Type B pancreatic cell (in vitro differentiated cells): Measurements from ENCODE around the gene CACNA1H. TPM values are rescaled to one million over a fixed set of nuclear protein-coding genes. Genes with fewer than 3 reads are reported as not detected.
"Not testable (repeated sequence)": the region's sequence is repeated elsewhere in the genome, so short reads cannot be mapped to it uniquely, and the experiment has no call there.

ENCODE experiments used
- DNase-seq: peaks from one replicate; pipeline ENCODE4 v3.0.0; 2021; ENCODE audit warnings: mixed read lengths; ENCODE audit not compliant: unreplicated experiment; ENCODE audit errors: extremely low spot score
- H3K27ac Mint-ChIP-seq: 2 replicates; pipeline ENCODE4 v1.8.0; 2021; ENCODE audit warnings: mild to moderate bottlenecking, mixed read lengths
- H3K27me3 Mint-ChIP-seq: 2 replicates; pipeline ENCODE4 v1.8.0; 2021; ENCODE audit warnings: mixed read lengths
- H3K36me3 Mint-ChIP-seq: 2 replicates; pipeline ENCODE4 v1.8.0; 2021; ENCODE audit warnings: mixed read lengths
- H3K4me1 Mint-ChIP-seq: one replicate; pipeline ENCODE4 v1.8.0; 2021; ENCODE audit warnings: mixed read lengths; ENCODE audit not compliant: unreplicated experiment
- H3K4me3 Mint-ChIP-seq: 2 replicates; pipeline ENCODE4 v1.8.0; 2021; ENCODE audit warnings: mild to moderate bottlenecking, mixed read lengths
- H3K9me3 Mint-ChIP-seq: 2 replicates; pipeline ENCODE4 v1.8.0; 2021; ENCODE audit warnings: mixed read lengths
- total RNA-seq: library from RNA; stranded (reverse); gene quantifications from 2 replicates; pipeline ENCODE4 v1.2.1, GENCODE V29; 2021; ENCODE audit warnings: low replicate concordance
- TF ChIP-seq, protein P1 (sequence below): fragments of 200-600 bp; sonication (generic); conservative IDR thresholded peaks from 2 replicates; pipeline ENCODE4 v1.5.0; 2021; ENCODE audit warnings: antibody characterized with exemption, mild to moderate bottlenecking

Gene CACNA1H
- total RNA-seq, 1 donor from 2014 or later = 38.1 TPM

DNA sequence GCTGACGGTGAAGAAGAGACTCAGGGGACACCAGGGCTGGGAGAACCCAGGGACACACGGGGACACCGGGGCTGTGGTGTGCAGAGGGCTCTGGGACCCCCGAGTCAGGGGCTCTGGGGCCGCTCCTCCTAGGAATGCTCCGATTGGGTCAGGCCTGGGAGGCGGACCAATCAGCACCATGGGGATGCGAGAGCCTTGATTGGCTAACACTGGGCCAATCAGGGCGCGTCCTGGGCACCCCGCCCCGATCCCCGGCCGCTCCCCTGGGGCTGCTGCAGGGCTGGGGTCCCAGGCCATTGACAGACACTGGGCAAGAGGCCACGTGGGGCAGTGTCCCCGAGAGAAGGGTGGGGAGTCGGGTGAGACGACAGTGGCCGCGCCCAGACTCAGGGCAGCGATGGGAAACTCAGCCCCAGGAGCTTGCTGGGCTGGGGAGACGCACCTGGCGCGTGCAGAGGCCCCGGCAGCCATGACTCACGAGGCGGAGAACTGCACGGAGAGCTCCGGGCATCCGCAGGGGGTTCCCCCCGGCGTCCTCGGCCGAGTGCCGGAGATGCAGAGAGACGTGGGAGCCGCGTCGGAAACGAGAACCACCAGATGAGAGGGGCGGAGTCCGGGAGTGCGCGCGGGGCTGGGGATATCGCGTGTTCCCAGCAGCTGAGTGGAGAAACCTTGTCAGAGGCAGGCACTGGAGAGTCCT, 79.3 kb downstream of the CACNA1H start:
- H3K27me3 Mint-ChIP-seq, H3K4me1 Mint-ChIP-seq, H3K27ac Mint-ChIP-seq, H3K9me3 Mint-ChIP-seq, H3K4me3 Mint-ChIP-seq, DNase-seq, H3K36me3 Mint-ChIP-seq: not testable (repeated sequence)

DNA sequence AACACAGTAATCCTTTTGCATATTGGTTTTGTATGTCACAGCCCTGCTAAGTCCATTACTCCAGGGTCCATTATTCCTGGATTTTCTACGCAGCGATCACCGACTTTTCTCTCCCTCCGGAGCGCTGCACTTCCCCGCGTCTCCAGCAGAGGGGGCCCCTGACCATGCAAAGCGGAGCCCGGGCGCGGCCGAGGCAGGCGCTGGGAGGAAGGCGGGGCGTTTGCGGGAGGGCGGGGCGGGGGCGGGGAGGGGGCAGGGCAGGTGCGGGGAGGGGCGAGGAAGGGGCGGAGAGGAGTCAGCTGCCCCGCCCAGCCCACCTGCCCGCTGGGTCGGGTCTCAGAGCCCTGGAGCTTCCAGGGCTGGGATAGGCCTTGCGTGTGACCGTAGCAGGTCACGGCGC, 83.8 kb downstream of the CACNA1H start:
- not testable (repeated sequence) for H3K4me1 Mint-ChIP-seq, H3K9me3 Mint-ChIP-seq, H3K4me3 Mint-ChIP-seq, H3K36me3 Mint-ChIP-seq, H3K27me3 Mint-ChIP-seq, H3K27ac Mint-ChIP-seq, DNase-seq

DNA sequence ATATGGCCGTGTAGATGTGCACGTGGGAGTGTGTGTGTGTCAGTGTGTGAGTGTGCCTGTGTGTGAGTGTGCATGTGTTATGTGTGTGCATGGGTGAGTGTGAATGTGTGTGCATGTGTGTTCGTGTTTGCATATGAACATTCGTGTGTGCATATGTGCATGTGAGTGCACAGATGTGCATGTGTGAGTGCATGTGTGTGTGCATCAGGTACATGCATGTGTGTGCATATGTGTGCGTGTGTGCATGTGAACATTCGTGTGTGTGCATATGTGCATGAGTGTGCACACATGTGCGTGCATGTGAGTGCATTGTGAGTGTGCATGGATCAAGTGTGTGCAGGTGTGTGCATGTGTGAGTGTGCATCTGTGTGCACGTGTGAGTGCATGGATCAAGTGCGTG, 85.1 kb downstream of the CACNA1H start:
- TF ChIP-seq, protein P1, sequence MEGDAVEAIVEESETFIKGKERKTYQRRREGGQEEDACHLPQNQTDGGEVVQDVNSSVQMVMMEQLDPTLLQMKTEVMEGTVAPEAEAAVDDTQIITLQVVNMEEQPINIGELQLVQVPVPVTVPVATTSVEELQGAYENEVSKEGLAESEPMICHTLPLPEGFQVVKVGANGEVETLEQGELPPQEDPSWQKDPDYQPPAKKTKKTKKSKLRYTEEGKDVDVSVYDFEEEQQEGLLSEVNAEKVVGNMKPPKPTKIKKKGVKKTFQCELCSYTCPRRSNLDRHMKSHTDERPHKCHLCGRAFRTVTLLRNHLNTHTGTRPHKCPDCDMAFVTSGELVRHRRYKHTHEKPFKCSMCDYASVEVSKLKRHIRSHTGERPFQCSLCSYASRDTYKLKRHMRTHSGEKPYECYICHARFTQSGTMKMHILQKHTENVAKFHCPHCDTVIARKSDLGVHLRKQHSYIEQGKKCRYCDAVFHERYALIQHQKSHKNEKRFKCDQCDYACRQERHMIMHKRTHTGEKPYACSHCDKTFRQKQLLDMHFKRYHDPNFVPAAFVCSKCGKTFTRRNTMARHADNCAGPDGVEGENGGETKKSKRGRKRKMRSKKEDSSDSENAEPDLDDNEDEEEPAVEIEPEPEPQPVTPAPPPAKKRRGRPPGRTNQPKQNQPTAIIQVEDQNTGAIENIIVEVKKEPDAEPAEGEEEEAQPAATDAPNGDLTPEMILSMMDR = no peak
- DNase-seq = no peak
- Mint-ChIP-seq H3K9me3 (no peaks in the 10 kb centered on the region), H3K27ac (peak overlapping the region; percentile 55), H3K4me1 (peaks cover 4% of the 10 kb centered on the region), H3K27me3 (peaks cover 7% of the 10 kb centered on the region), H3K36me3 (no peaks in the 10 kb centered on the region), H3K4me3 (no peak overlapping the region)

DNA sequence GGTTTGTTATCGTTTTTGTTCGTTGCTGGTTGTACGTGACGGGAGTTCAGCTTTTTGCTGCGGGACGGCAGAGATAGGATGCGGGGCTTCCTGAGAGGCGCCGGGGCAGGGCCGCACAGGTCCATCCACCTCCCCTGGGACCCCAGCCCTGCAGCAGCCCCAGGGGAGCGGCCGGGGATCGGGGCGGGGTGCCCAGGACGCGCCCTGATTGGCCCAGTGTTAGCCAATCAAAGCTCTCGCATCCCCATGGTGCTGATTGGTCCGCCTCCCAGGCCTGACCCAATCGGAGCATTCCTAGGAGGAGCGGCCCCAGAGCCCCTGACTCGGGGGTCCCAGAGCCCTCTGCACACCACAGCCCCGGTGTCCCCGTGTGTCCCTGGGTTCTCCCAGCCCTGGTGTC, 86.0 kb downstream of the CACNA1H start:
- not testable (repeated sequence) for H3K27ac Mint-ChIP-seq, H3K9me3 Mint-ChIP-seq, H3K4me3 Mint-ChIP-seq, H3K36me3 Mint-ChIP-seq, H3K4me1 Mint-ChIP-seq, H3K27me3 Mint-ChIP-seq, DNase-seq

DNA sequence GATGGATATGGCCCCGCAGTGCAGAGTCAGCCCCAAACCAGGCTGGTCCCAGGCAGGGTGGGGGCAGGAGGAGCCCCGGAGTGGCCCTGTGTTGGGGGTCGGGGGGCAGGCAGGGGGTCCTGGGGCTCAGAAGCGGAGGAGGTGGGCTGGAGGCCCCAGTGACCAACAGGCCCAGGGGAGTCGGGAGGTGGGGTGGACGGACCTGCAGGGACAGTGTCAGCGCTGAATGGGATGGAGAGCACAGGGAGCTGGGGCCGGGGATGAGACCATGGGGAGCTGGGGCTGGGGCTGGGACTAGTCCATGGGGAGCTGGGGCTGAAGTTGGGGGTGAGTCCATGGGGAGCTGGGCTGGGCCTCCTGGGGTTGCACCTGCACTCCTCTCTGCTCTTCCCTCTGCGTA, 86.7 kb downstream of the CACNA1H start:
- not testable (repeated sequence) for H3K9me3 Mint-ChIP-seq, DNase-seq, H3K27ac Mint-ChIP-seq

DNA sequence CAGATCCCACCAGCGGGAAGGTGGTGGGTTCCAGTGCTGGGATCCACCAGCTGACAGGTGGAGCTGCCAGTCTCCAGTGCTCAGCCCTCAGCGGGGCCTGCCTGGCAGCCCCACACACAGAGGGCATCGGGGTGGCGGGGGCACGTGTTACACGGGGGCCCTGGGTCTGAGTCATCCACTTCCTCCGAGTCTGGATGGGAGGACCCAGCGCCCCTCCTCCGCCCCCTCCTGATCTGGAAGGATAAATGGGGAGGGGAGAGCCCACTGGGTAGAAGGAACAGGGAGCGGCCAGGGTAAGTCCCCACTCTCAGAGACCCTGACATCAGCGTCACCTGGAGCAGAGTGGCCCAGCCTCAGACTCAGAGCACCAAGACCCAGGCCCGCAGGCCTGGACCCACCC, 87.5 kb downstream of the CACNA1H start, which contains the start of gene TPSAB1:
TSS of gene TPSAB1 (plus strand) at position 270 of the 400 bp plus-strand sequence. CDS start 234 bp downstream, outside the sequence.
- H3K36me3 Mint-ChIP-seq, H3K4me1 Mint-ChIP-seq, H3K9me3 Mint-ChIP-seq, H3K27me3 Mint-ChIP-seq, H3K27ac Mint-ChIP-seq, DNase-seq, H3K4me3 Mint-ChIP-seq: not testable (repeated sequence)

More for the DNA sequence above, 86.7 kb downstream of the CACNA1H start:
- H3K27me3 Mint-ChIP-seq, H3K4me3 Mint-ChIP-seq, H3K4me1 Mint-ChIP-seq, H3K36me3 Mint-ChIP-seq: not testable (repeated sequence)

DNA sequence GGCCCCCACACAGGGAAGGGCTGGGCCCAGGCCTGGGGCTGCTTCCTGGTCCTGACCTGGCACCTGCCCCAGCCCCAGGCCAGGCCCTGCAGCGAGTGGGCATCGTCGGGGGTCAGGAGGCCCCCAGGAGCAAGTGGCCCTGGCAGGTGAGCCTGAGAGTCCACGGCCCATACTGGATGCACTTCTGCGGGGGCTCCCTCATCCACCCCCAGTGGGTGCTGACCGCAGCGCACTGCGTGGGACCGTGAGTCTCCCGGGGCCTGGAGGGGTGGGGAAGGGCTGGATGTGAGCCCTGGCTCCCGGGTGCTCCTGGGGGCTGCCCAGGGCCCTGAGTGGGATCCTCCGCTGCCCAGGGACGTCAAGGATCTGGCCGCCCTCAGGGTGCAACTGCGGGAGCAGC, 88.2 kb downstream of the CACNA1H start:
- H3K4me1 Mint-ChIP-seq, H3K9me3 Mint-ChIP-seq, H3K27ac Mint-ChIP-seq, H3K4me3 Mint-ChIP-seq, DNase-seq, H3K36me3 Mint-ChIP-seq: not testable (repeated sequence)
- H3K27me3 Mint-ChIP-seq = peaks cover 12% of the 10 kb centered on the region

DNA sequence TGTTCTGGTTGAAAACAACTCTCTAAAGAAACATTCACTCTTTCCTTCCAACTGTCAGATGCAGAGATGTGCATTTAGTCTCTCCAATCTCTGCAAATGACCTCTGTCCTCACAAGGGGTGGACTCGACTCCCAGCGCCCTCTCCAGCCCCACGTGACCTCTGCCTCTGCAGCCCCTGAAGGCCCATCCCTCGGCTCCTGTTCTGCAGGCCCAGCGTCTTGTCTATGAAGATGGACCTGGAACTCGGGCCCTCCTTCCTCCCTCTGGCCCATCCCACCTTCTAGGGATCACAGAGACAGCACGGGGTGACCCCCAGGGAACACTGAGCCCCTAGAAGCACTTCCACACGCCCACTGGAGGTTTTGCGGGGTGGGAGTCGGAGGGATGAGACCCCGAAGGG, 90.5 kb downstream of the CACNA1H start:
- H3K4me3 Mint-ChIP-seq, H3K9me3 Mint-ChIP-seq, DNase-seq, H3K36me3 Mint-ChIP-seq, H3K4me1 Mint-ChIP-seq, H3K27ac Mint-ChIP-seq: not testable (repeated sequence)
- H3K27me3 Mint-ChIP-seq = peaks cover 25% of the 10 kb centered on the region

DNA sequence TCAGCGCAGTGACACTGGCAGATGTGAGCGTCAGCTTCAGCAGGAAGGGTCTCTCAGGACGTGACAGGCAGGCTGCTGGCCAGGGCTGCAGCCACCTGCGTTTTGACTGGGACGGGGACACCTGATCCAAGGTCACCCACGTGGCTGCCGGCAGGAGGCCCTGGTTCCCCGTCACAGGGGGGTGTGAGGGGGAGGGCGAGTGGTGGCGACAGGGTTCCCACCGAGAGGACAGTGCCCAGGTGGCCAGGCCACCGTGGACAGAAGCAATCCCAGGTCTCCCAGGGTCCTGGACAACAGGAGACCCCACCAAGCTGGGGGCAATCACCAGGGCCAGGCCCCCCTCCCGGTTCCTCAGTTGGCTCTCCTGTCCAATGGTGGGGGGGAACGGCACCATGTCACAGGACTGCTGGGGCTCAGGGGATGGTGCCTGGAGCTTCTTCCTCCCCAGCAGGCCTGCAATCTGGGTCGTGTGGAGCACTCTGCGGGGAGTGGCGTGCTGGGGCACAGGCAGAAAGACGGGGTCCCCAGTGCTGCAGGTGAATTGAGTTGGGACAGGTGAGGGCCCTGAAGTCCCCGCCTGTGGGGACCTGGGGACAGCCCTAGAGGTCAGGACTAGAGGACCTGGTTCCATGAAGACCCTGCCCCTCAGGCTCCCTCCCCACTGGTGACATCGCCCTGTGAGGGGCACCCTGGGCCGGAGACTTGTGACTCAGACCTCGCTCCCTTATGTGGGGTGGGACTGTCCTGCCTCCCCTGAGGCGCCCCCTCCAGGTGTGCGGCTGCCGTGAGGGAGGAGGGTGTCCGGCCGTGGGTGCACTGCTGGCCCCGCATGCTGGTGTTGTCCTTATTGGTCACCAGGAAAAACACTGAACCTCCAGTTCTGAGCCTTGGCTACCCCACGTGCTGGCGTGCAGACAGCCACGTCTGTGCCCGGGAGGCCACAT, 91.3 kb downstream of the CACNA1H start:
- not testable (repeated sequence) for DNase-seq, H3K4me3 Mint-ChIP-seq, H3K9me3 Mint-ChIP-seq, H3K36me3 Mint-ChIP-seq, H3K27ac Mint-ChIP-seq, H3K4me1 Mint-ChIP-seq
- H3K27me3 Mint-ChIP-seq = peaks cover 23% of the 10 kb centered on the region
